Calu3 (cell line): ENCODE measurements around the gene NNMT. TPM values are rescaled to one million over a fixed set of nuclear protein-coding genes. Genes with fewer than 3 reads are reported as not detected.

Experiments used
- BruUV-seq: library from RNA; stranded (reverse); fragments of 400-500 nt; replicated peaks from 2 replicates; lab custom pipeline; 2021; lab: Mats Ljungman, UMichigan
- CTCF ChIA-PET: fragments of 300-600 bp; sonication (Branson Sonifier 250); formaldehyde crosslinking; loops from one replicate; lab custom pipeline; 2022; ENCODE audit warnings: antibody characterized with exemption; lab: Charles Lee
- DNase-seq: peaks from one replicate; pipeline ENCODE4 v3.0.0; 2022
- H3K27ac Mint-ChIP-seq: one replicate; pipeline ENCODE4 v1.8.0; 2022; ENCODE audit warnings: mixed read lengths; ENCODE audit not compliant: unreplicated experiment
- H3K27me3 Mint-ChIP-seq: one replicate; pipeline ENCODE4 v1.8.0; 2022; ENCODE audit warnings: mixed read lengths; ENCODE audit not compliant: unreplicated experiment
- H3K36me3 Mint-ChIP-seq: one replicate; pipeline ENCODE4 v1.8.0; 2022; ENCODE audit warnings: mild to moderate bottlenecking, moderate library complexity, mixed read lengths; ENCODE audit not compliant: insufficient read depth, unreplicated experiment
- H3K4me1 Mint-ChIP-seq: one replicate; pipeline ENCODE4 v1.8.0; 2022; ENCODE audit warnings: mild to moderate bottlenecking, low read depth, mixed read lengths; ENCODE audit not compliant: unreplicated experiment
- H3K4me3 Mint-ChIP-seq: one replicate; pipeline ENCODE4 v1.8.0; 2022; ENCODE audit warnings: mild to moderate bottlenecking, low read depth, moderate library complexity, mixed read lengths; ENCODE audit not compliant: unreplicated experiment
- H3K9me3 Mint-ChIP-seq: one replicate; pipeline ENCODE4 v1.8.0; 2022; ENCODE audit warnings: low read depth, mixed read lengths; ENCODE audit not compliant: unreplicated experiment
- intact Hi-C: fragments of 100-400 bp; cut with micrococcal nuclease; formaldehyde crosslinking; loops from one replicate; pipeline ENCODE4 v1.10.0; 2022; ENCODE audit not compliant: unreplicated experiment
- total RNA-seq: library from RNA; stranded (reverse); gene quantifications from 2 replicates; pipeline ENCODE4 v1.2.3, GENCODE V29; 2022
- TF ChIP-seq, protein P1 (sequence below): fragments of 200-600 bp; IDR thresholded peaks from one replicate; pipeline ENCODE4 v1.8.0; 2022; ENCODE audit warnings: antibody characterized with exemption; ENCODE audit not compliant: unreplicated experiment

Gene NNMT
- total RNA-seq, 1 experiment from 2014 or later: 116 TPM

DNA sequence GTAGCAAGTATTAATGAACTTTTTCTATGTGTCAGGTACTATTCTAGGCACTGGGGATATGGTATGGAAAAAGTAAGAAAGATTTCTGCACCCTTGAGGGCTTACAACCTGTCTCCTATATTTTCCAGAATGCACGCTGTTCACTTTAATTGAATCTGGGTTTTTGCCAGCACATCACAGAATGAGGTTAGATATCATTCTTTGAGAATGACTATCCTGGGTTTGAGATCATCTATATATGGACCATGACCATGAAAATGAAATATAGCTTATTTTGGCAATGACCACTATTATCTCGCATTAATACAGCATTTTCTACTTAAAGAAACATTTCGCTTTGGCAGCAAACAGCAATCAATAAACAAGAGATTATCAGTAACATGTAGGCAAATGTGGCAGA lies 57.2 kb downstream of the NNMT start:
- H3K36me3 Mint-ChIP-seq: no peaks in the 10 kb centered on the region
- H3K27me3 Mint-ChIP-seq: no peaks in the 10 kb centered on the region
- no peaks in the 10 kb centered on the region for H3K9me3 Mint-ChIP-seq
- TF ChIP-seq, protein P1, sequence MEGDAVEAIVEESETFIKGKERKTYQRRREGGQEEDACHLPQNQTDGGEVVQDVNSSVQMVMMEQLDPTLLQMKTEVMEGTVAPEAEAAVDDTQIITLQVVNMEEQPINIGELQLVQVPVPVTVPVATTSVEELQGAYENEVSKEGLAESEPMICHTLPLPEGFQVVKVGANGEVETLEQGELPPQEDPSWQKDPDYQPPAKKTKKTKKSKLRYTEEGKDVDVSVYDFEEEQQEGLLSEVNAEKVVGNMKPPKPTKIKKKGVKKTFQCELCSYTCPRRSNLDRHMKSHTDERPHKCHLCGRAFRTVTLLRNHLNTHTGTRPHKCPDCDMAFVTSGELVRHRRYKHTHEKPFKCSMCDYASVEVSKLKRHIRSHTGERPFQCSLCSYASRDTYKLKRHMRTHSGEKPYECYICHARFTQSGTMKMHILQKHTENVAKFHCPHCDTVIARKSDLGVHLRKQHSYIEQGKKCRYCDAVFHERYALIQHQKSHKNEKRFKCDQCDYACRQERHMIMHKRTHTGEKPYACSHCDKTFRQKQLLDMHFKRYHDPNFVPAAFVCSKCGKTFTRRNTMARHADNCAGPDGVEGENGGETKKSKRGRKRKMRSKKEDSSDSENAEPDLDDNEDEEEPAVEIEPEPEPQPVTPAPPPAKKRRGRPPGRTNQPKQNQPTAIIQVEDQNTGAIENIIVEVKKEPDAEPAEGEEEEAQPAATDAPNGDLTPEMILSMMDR: no peak
- no peaks in the 10 kb centered on the region for H3K4me1 Mint-ChIP-seq
- CTCF ChIA-PET: no interaction called here
- intact Hi-C loops: no loop called here
- BruUV-seq: no TSS peak
- H3K27ac Mint-ChIP-seq: no peak overlapping the region
- H3K4me3 Mint-ChIP-seq: no peak overlapping the region
- no peak for DNase-seq

DNA sequence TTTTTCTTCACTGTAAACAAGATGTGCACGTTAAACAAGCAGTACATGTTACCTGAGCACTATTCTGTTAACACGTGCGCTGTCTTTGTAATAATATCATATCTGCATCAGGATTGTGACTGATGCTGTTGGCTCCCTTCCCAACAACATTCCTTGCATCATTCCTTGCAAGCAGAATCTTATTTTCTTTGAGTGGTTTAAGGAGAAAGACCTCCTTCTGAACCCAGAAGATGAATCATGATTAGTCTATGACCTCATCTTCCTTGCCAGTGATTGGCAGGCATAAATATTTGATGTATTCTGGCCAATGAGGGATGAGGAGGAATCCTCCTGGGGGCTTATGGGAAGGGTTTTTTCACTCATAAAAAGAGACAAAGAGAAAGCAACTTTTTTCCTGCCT lies 57.9 kb downstream of the NNMT start:
- peak; percentile 24 for DNase-seq
- H3K27ac Mint-ChIP-seq: no peak overlapping the region
- no TSS peak for BruUV-seq
- TF ChIP-seq, protein P1: no peak
- no peaks in the 10 kb centered on the region for H3K4me1 Mint-ChIP-seq
- H3K9me3 Mint-ChIP-seq: no peaks in the 10 kb centered on the region
- intact Hi-C loops: no loop called here
- no peaks in the 10 kb centered on the region for H3K27me3 Mint-ChIP-seq
- H3K4me3 Mint-ChIP-seq: no peak overlapping the region
- peaks cover 4% of the 10 kb centered on the region for H3K36me3 Mint-ChIP-seq
- CTCF ChIA-PET: no interaction called here

DNA sequence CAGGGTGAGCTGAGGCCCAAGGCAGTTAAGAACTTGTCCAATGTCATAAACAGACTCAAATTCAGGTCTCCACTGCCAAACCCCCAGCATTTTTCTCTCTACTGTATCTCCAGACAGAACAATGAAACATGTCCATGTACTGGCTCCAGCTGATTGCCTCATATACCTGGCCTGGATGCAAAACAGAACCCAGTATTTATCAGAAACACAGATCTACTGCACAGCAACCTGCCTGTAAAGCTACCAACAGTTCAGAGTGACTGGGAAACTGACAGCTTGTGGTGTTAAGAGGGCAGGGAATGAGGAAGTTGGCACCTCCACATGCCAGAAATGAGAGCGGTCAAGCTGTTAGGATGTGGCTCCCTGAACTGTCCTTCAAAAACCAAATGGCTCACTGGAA lies 62.5 kb downstream of the NNMT start:
- no peaks in the 10 kb centered on the region for H3K27me3 Mint-ChIP-seq
- intact Hi-C loops: no loop called here
- TF ChIP-seq, protein P1: no peak
- no peaks in the 10 kb centered on the region for H3K4me1 Mint-ChIP-seq
- H3K27ac Mint-ChIP-seq: peak overlapping the region; percentile 21
- peaks cover 4% of the 10 kb centered on the region for H3K36me3 Mint-ChIP-seq
- CTCF ChIA-PET: interaction anchor here (0.6 kb wide), 1 partner anchor 11 kb away, joined by 3 read pairs; no protein-coding TSS in a partner anchor
- no peaks in the 10 kb centered on the region for H3K9me3 Mint-ChIP-seq
- no TSS peak for BruUV-seq
- DNase-seq: peak; percentile 4
- H3K4me3 Mint-ChIP-seq: no peak overlapping the region

DNA sequence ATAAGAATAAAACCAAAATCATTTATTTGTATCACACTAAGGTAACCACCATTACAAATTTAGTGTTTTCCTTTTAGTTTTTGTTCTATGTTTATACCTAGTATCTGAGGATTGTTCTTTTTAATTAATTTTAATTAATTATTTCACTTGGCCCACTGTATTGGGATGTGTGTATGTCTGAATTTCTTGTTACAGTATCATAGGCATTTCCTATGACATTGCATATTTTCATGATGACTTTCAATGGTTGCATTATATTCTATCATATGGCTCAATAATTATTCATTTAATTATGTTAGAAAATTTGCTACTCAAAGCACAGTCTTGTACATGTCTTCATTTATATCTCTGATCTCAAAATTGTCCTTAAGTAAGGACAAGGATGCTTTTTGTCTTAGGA lies 63.1 kb downstream of the NNMT start:
- H3K9me3 Mint-ChIP-seq: no peaks in the 10 kb centered on the region
- H3K27me3 Mint-ChIP-seq: no peaks in the 10 kb centered on the region
- intact Hi-C loops: no loop called here
- TF ChIP-seq, protein P1: no peak
- CTCF ChIA-PET: no interaction called here
- no TSS peak for BruUV-seq
- no peaks in the 10 kb centered on the region for H3K4me1 Mint-ChIP-seq
- no peak overlapping the region for H3K4me3 Mint-ChIP-seq
- H3K27ac Mint-ChIP-seq: no peak overlapping the region
- no peak for DNase-seq
- H3K36me3 Mint-ChIP-seq: peaks cover 4% of the 10 kb centered on the region
